Body of pancreas (tissue), 4 donors: ENCODE data around the gene RNF213. TPM values are rescaled to one million over a fixed set of nuclear protein-coding genes. Genes with fewer than 3 reads are reported as not detected.

Experiments used
- ATAC-seq: fragments of 150-250 bp; one replicate; pipeline ENCODE4 v1.9.1; 2016
- DNase-seq, 4 donors: peaks; one replicate each; pipeline ENCODE4 v3.0.0-alpha.2; 2019
- H3K27ac ChIP-seq, 4 donors: fragments of 200-600 bp; sonication (generic); 1 replicate in 3 of 4; 2 replicates in 1 of 4; pipeline versions ENCODE4 v1.5.1 to v1.6.1; 2016 to 2019; ENCODE audit warnings: mild to moderate bottlenecking in 1 of 4, mixed read lengths in 1 of 4, moderate library complexity in 1 of 4
- H3K27me3 ChIP-seq, 2 donors: fragments of 200-600 bp; sonication (generic); one replicate each; pipeline ENCODE4 v1.6.0; 2016; ENCODE audit warnings: mild to moderate bottlenecking in 1 of 2
- H3K36me3 ChIP-seq, 2 donors: fragments of 200-600 bp; sonication (generic); replicated peaks in 1 of 2; 2 replicates each; pipeline ENCODE4 v1.5.1; 2016; ENCODE audit warnings: low read depth in 2 of 2; ENCODE audit not compliant: insufficient read depth in 1 of 2
- H3K4me1 ChIP-seq: fragments of 200-600 bp; sonication (generic); one replicate; pipeline ENCODE4 v1.6.0; 2016
- H3K4me3 ChIP-seq, 2 donors: fragments of 200-600 bp; sonication (generic); 1 replicate in 1 of 2; 2 replicates in 1 of 2; pipeline ENCODE4 v1.5.1; 2016 to 2019
- H3K9me3 ChIP-seq, 3 donors: fragments of 200-600 bp; sonication (generic); 1 replicate in 2 of 3; 2 replicates in 1 of 3; pipeline ENCODE4 v1.5.1; 2016
- CTCF ChIP-seq, 7 experiments: fragments of 450-650 bp in 4 of 7; fragments of 200-600 bp in 3 of 7; sonication (generic) in 3 of 7; IDR thresholded peaks; one replicate each; pipeline ENCODE4 v1.5.1; 2016 to 2019; ENCODE audit warnings: antibody characterized with exemption in 7 of 7
- POLR2A ChIP-seq, 3 donors: fragments of 450-650 bp; IDR thresholded peaks; one replicate each; pipeline ENCODE4 v1.6.1; 2016; ENCODE audit warnings: antibody characterized with exemption in 3 of 3, mild to moderate bottlenecking in 2 of 3
- WGBS, 2 donors: methylation state at CpG; one replicate each; pipeline ENCODE4 v1.1.5; 2017; 5-methylcytosine and 5-hydroxymethylcytosine counted together
- intact Hi-C: fragments of 100-400 bp; cut with DNase I; formaldehyde crosslinking; loops from one replicate; pipeline ENCODE4 v1.15.1; 2023
- total RNA-seq, 2 donors: library from RNA; depleted of rRNA; stranded (reverse); fragments of >200 nt; gene quantifications; one replicate each; pipeline ENCODE4 v1.1.0, GENCODE V29; 2016

The RNF213 gene
- total RNA-seq, 2 donors from 2014 or later, result 60.7 to 69.5 TPM

GRCh38 chr17:80245566-80246265 lies 14.9 kb upstream of the RNF213 start:
- H3K27ac ChIP-seq, result no peak overlapping the region
- TF ChIP-seq CTCF (IDR thresholded peaks at IDR 0.05), result no peak
- TF ChIP-seq POLR2A (IDR thresholded peaks at IDR 0.05), result no peak
- intact Hi-C loops, result no loop called here
- DNase-seq (no peak), ATAC-seq (no peak)
- no peaks in the 10 kb centered on the region for H3K27me3 ChIP-seq
- no peak overlapping the region for H3K4me3 ChIP-seq
- no peaks in the 10 kb centered on the region for H3K9me3 ChIP-seq
- peaks cover 0 to 11% of the 10 kb centered on the region in 2 donors for H3K36me3 ChIP-seq
- H3K4me1 ChIP-seq, result no peaks in the 10 kb centered on the region
- 90 to 91% methylated on average over 11 to 26 of the region's 27 CpGs for WGBS, 2 donors

- 87 to 96% methylated on average over 8 to 19 of the region's 19 CpGs for WGBS, 2 donors
- Histone ChIP-seq H3K4me1 (no peaks in the 10 kb centered on the region), H3K4me3 (no peak overlapping the region), H3K36me3 (peaks cover 0 to 11% of the 10 kb centered on the region in 2 donors), H3K9me3 (no peaks in the 10 kb centered on the region), H3K27me3 (no peaks in the 10 kb centered on the region), H3K27ac (no peak overlapping the region)
- intact Hi-C loops, result no loop called here
- no peak for TF ChIP-seq CTCF (IDR thresholded peaks at IDR 0.05)
- TF ChIP-seq POLR2A (IDR thresholded peaks at IDR 0.05), result no peak
- ATAC-seq, result no peak
- DNase-seq, result no peak
Observed at GRCh38 chr17:80246266-80246681, 14.4 kb upstream of the RNF213 start.

- TF ChIP-seq POLR2A (IDR thresholded peaks at IDR 0.05), result no peak
- no peak for TF ChIP-seq CTCF (IDR thresholded peaks at IDR 0.05)
- H3K27me3 ChIP-seq, result no peaks in the 10 kb centered on the region
Observed at GRCh38 chr17:80246726-80247125, 13.9 kb upstream of the RNF213 start.

GRCh38 chr17:80247561-80247960 lies 13.1 kb upstream of the RNF213 start:
- Histone ChIP-seq H3K27me3 (no peaks in the 10 kb centered on the region), H3K4me1 (no peaks in the 10 kb centered on the region), H3K36me3 (peaks cover 0 to 5% of the 10 kb centered on the region in 2 donors), H3K9me3 (no peaks in the 10 kb centered on the region), H3K4me3 (no peak overlapping the region), H3K27ac (no peak overlapping the region)
- WGBS, 2 donors, result 96 to 98% methylated on average over 9 to 17 of the region's 17 CpGs
- intact Hi-C loops, result no loop called here
- ATAC-seq (no peak), DNase-seq (no peak)
- TF ChIP-seq POLR2A (IDR thresholded peaks at IDR 0.05) (no peak), CTCF (IDR thresholded peaks at IDR 0.05) (no peak)

More at GRCh38 chr17:80246726-80247125, 13.9 kb upstream of the RNF213 start:
- Histone ChIP-seq H3K27ac (no peak overlapping the region), H3K9me3 (no peaks in the 10 kb centered on the region), H3K4me1 (no peaks in the 10 kb centered on the region), H3K36me3 (peaks cover 0 to 9% of the 10 kb centered on the region in 2 donors), H3K4me3 (no peak overlapping the region)
- ATAC-seq, result no peak
- 89 to 100% methylated on average over 1 to 8 of the region's 8 CpGs for WGBS, 2 donors
- intact Hi-C loops, result no loop called here
- DNase-seq, result no peak
